Prostate gland (tissue), 2 donors: ENCODE results near the gene NCOA5.

Experiments used
- CTCF ChIP-seq, 4 experiments: fragments of 200-600 bp in 2 of 4; fragments of 450-650 bp in 2 of 4; sonication (generic) in 2 of 4; IDR thresholded peaks; 1 replicate in 3 of 4; 2 replicates in 1 of 4; pipeline ENCODE4 v1.5.1; 2016 to 2019; ENCODE audit warnings: antibody characterized with exemption in 4 of 4, mild to moderate bottlenecking in 2 of 4, moderate library complexity in 2 of 4
- POLR2A ChIP-seq: fragments of 450-650 bp; IDR thresholded peaks from one replicate; pipeline ENCODE4 v1.6.1; 2016; ENCODE audit warnings: antibody characterized with exemption, mild to moderate bottlenecking

DNA sequence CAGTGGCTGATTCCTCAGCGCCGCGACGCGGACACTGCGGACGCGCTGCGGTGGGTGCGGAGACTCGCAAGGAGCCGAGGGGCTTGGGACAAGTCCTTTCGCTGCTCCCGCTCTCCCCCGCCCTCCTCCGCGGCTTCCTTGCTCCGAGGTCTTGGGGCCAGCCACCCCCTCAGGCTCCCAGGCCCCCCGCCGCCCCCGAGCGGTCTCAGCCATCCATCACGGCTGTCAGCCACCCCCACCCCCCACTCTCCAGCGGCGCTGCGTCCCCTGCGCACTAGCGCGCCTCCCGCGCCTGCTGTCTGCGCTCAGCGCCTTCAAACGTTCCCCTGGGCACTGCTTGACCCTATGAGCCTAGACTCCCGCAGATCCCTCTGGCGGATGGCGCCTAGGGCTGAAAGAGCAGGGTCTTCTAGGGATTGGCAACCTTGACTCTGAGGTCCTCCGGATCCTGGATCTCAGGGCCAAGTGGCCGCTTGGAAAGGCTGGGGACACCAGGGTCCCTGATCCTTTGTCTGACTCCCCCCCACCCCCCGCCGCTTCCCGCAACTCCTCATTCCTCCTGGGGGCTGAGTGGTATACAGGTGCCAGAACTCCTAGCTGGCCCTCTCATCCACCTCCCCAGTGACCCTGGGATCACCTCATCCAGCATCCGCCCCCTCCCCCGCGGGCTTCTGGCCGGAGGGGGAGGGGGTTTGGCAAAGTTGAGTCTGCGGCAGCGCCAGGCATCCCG, 59.3 kb downstream of the NCOA5 start:
- no peak for TF ChIP-seq CTCF (IDR thresholded peaks at IDR 0.05)
- no peak for TF ChIP-seq POLR2A
